ENCODE measurements around the gene RYR2. TPM values are rescaled to one million over a fixed set of nuclear protein-coding genes. Genes with fewer than 3 reads are reported as not detected.

Gene RYR2
- total RNA-seq, 1 experiment from 2014 or later, result 3.4 TPM

GRCh38 chr1:237255071-237255470, 213.1 kb downstream of the RYR2 start:
- no peak for DNase-seq
- no CpG with 5 or more reads among the region's 1 CpG for WGBS (ENCODE audit: extremely low coverage, insufficient read length, low lambda C conversion rate)
- H3K27me3 Mint-ChIP-seq (ENCODE audit: low read depth), result no peaks in the 10 kb centered on the region

More at GRCh38 chr1:237255071-237255470, 213.1 kb downstream of the RYR2 start:
- Histone ChIP-seq H3K4me2 (ENCODE audit: insufficient read depth, insufficient read length, low read length) (no peak overlapping the region), H3K27ac (ENCODE audit: insufficient read length, low read depth, low read length) (no peak overlapping the region), H3K9ac (ENCODE audit: extremely low read depth, insufficient read length, low read length) (no peak overlapping the region), H3K79me2 (ENCODE audit: insufficient read depth, low read length) (no peaks in the 10 kb centered on the region), H3K9me3 (ENCODE audit: control insufficient read depth, low read depth, low read length) (no peaks in the 10 kb centered on the region), H3T11ph (ENCODE audit: low read length) (no peak overlapping the region), H2AK5ac (ENCODE audit: insufficient read length, low read length) (no peak overlapping the region), H3K27me3 (ENCODE audit: insufficient read depth, low read length) (no peaks in the 10 kb centered on the region), H3K23ac (ENCODE audit: insufficient read length, low read depth, low read length) (no peak overlapping the region), H4K8ac (replicated peaks; ENCODE audit: insufficient read length, low read depth, low read length) (no peak overlapping the region), H2AFZ (ENCODE audit: low read length) (no peak overlapping the region), H2BK20ac (ENCODE audit: low read depth, low read length, poor library complexity, severe bottlenecking) (no peak overlapping the region), H3K56ac (ENCODE audit: insufficient read length, low read depth, low read length) (no peak overlapping the region), H2BK15ac (ENCODE audit: low read depth, low read length) (no peak overlapping the region), H4K5ac (ENCODE audit: insufficient read length, low read depth, low read length) (no peak overlapping the region), H2BK12ac (ENCODE audit: insufficient read length, low read depth, low read length) (no peak overlapping the region), H3K14ac (ENCODE audit: insufficient read depth, low read length) (no peak overlapping the region), H2BK120ac (ENCODE audit: low read depth, low read length, poor library complexity, severe bottlenecking) (no peak overlapping the region), H3K23me2 (ENCODE audit: insufficient read length, low read depth, low read length, poor library complexity, severe bottlenecking) (no peaks in the 10 kb centered on the region), H3K79me1 (ENCODE audit: insufficient read depth, low read depth, low read length, poor library complexity, severe bottlenecking) (no peaks in the 10 kb centered on the region), H3K4ac (ENCODE audit: low read depth, low read length) (no peak overlapping the region), H3K18ac (ENCODE audit: insufficient read length, low read depth, low read length) (no peak overlapping the region), H2BK5ac (ENCODE audit: insufficient read length, low read length) (no peak overlapping the region), H3K4me1 (ENCODE audit: insufficient read depth, low read length) (no peaks in the 10 kb centered on the region), H4K91ac (ENCODE audit: insufficient read length, low read depth, low read length) (no peak overlapping the region), H4K20me1 (ENCODE audit: control insufficient read depth, insufficient read depth, insufficient read length) (no peaks in the 10 kb centered on the region)
- Mint-ChIP-seq H3K27ac (no peak overlapping the region), H3K36me3 (ENCODE audit: insufficient read depth in 1 of 3, low read depth in 3 of 3) (peaks cover 5 to 9% (median 5%) of the 10 kb centered on the region in 3 experiments; a peak in 5 of 7 replicates), H3K4me3 (no peak overlapping the region), H3K4me1 (no peaks in the 10 kb centered on the region), H3K9me3 (peaks cover 4 to 5% of the 10 kb centered on the region in 2 experiments; a peak in 4 of 5 replicates)
- TF ChIP-seq CTCF (conservative IDR thresholded peaks at IDR 0.05), result no peak
